Thoracic aorta (tissue), 2 donors: Measurements from ENCODE around the gene PRKD1. TPM values are rescaled to one million over a fixed set of nuclear protein-coding genes. Genes with fewer than 3 reads are reported as not detected.

Source experiments
- ATAC-seq: fragments of 150-250 bp; one replicate; pipeline ENCODE4 v1.8.0; 2017; ENCODE audit warnings: low read depth; ENCODE audit not compliant: insufficient number of reproducible peaks, low FRiP score
- DNase-seq: peaks from one replicate; pipeline ENCODE4 v3.0.0-alpha.2; 2020; ENCODE audit warnings: low spot score
- H3K27ac ChIP-seq, 2 donors: fragments of 200-600 bp; sonication (generic); 1 replicate in 1 of 2; 2 replicates in 1 of 2; pipeline ENCODE4 v1.5.1; 2016; ENCODE audit warnings: mild to moderate bottlenecking in 2 of 2, moderate library complexity in 2 of 2
- H3K27me3 ChIP-seq: fragments of 200-600 bp; sonication (generic); replicated peaks from 2 replicates; pipeline ENCODE4 v1.6.0; 2016; ENCODE audit warnings: mild to moderate bottlenecking; ENCODE audit not compliant: insufficient read depth
- H3K36me3 ChIP-seq: fragments of 200-600 bp; sonication (generic); one replicate; pipeline ENCODE4 v1.5.1; 2016
- H3K4me1 ChIP-seq, 2 donors: fragments of 200-600 bp; sonication (generic); 1 replicate in 1 of 2; 2 replicates in 1 of 2; pipeline versions ENCODE4 v1.5.1 to v1.6.0; 2016; ENCODE audit warnings: low read depth in 2 of 2, mild to moderate bottlenecking in 1 of 2; ENCODE audit not compliant: control insufficient read depth in 1 of 2
- H3K4me3 ChIP-seq: fragments of 200-600 bp; sonication (generic); 2 replicates; pipeline ENCODE4 v1.5.1; 2016; ENCODE audit warnings: mild to moderate bottlenecking
- H3K9me3 ChIP-seq: fragments of 200-600 bp; sonication (generic); 2 replicates; pipeline ENCODE4 v1.5.1; 2016
- total RNA-seq, 2 donors: library from RNA; depleted of rRNA; stranded (reverse); fragments of >200 nt; gene quantifications; one replicate each; pipeline versions ENCODE4 v1.1.0 to v1.2.3, GENCODE V29; 2016
- TF ChIP-seq, protein P1 (sequence below): fragments of 200-600 bp; sonication (generic); IDR thresholded peaks from one replicate; pipeline ENCODE4 v1.5.1; 2019; ENCODE audit warnings: antibody characterized with exemption

Gene PRKD1
- total RNA-seq, 2 donors from 2014 or later = 34.0 to 38.4 TPM

DNA sequence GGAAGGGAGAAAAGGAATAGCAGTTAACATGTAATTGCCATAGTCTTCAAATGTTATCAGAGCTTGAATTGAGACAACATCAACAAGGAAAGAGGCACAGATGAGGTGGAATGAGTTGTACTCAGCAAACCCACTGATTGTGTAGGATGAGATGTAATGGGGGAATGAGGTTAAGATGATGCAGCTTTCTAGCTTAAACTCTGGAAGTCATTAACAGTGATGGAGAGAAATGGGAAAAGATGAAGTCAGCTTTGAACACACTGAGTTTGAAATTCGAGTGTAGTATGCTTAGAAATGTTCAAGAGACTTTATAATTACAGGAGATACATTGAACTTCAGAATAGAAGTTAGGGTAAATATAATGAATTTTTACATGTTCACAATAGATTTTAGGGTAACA lies 106.9 kb downstream of the PRKD1 start:
- no peak for DNase-seq
- TF ChIP-seq, protein P1, sequence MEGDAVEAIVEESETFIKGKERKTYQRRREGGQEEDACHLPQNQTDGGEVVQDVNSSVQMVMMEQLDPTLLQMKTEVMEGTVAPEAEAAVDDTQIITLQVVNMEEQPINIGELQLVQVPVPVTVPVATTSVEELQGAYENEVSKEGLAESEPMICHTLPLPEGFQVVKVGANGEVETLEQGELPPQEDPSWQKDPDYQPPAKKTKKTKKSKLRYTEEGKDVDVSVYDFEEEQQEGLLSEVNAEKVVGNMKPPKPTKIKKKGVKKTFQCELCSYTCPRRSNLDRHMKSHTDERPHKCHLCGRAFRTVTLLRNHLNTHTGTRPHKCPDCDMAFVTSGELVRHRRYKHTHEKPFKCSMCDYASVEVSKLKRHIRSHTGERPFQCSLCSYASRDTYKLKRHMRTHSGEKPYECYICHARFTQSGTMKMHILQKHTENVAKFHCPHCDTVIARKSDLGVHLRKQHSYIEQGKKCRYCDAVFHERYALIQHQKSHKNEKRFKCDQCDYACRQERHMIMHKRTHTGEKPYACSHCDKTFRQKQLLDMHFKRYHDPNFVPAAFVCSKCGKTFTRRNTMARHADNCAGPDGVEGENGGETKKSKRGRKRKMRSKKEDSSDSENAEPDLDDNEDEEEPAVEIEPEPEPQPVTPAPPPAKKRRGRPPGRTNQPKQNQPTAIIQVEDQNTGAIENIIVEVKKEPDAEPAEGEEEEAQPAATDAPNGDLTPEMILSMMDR = no peak
- ATAC-seq = no peak
- H3K4me3 ChIP-seq = no peak overlapping the region
- H3K27me3 ChIP-seq = no peaks in the 10 kb centered on the region
- H3K4me1 ChIP-seq = peaks cover 10 to 35% of the 10 kb centered on the region in 2 donors
- H3K9me3 ChIP-seq = no peaks in the 10 kb centered on the region
- no peak overlapping the region for H3K27ac ChIP-seq
- no peaks in the 10 kb centered on the region for H3K36me3 ChIP-seq

DNA sequence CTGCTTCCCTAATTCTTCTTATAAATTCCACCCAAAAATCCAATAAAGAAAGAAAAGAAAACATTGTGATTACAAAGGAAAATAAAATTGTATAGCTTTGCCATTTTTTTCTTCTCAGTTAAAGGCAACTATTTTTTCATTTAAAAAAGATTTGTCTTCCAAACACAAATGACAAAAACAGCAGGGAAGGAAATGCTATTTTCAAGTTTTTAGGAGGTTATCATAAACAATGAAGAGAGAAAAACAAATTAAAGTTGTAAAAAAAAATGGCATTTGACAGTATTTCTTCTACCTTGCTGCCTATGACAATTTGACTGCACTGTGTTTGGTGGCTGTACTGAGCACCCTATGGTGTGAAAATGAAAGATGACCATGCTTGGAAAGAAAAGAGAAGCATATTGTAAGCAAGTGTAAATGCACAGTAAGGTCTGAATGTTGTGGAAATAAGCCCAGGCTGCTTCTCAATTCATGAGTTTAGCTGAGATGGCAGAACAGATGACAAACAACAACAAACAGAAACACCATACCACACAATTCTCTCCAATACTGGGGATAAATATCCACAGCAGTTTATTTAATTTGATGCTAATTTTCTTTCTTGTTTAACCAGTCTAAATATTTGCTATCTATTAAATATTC lies 109.8 kb downstream of the PRKD1 start:
- no peak overlapping the region for H3K4me3 ChIP-seq
- H3K4me1 ChIP-seq = peaks cover 0 to 30% of the 10 kb centered on the region in 2 donors
- H3K27ac ChIP-seq = no peak overlapping the region
- H3K9me3 ChIP-seq = no peaks in the 10 kb centered on the region
- TF ChIP-seq, protein P1 = no peak
- ATAC-seq = no peak
- no peak for DNase-seq
- H3K36me3 ChIP-seq = no peaks in the 10 kb centered on the region
- H3K27me3 ChIP-seq = no peaks in the 10 kb centered on the region

DNA sequence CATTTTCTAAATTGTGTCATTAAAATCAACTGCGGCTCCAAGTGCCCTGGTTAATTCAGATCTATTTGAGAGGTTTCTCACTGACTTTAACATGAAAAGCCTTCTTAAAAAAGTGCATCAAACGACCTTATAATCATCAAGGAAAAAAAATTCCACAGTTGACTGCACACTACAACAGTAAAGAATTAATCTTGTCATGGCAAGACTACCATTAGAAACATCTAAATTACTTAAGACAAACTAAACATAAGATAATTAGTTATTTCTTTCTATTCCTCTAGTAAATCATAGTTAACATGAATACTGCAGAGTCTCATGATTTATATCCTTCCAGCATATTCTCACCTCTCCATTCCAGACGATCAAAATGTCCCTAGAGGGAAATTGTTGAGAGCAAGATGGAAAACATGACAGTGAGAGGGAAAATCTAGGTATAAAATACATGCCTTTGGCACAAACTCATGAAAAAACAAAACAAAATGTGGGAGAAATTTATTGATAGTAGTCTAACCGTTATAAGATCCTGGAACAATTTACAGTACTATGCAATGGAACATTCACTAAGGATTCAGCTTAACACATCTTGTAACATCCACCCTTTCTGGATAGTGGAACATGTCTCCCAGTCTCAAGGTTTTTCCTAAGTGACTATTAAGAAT lies 112.5 kb downstream of the PRKD1 start:
- no peaks in the 10 kb centered on the region for H3K36me3 ChIP-seq
- no peak overlapping the region for H3K4me3 ChIP-seq
- peaks cover 3 to 16% of the 10 kb centered on the region in 2 donors for H3K4me1 ChIP-seq
- no peaks in the 10 kb centered on the region for H3K9me3 ChIP-seq
- H3K27ac ChIP-seq = no peak overlapping the region
- DNase-seq (no peak), ATAC-seq (no peak)
- no peaks in the 10 kb centered on the region for H3K27me3 ChIP-seq
- TF ChIP-seq, protein P1 = no peak

DNA sequence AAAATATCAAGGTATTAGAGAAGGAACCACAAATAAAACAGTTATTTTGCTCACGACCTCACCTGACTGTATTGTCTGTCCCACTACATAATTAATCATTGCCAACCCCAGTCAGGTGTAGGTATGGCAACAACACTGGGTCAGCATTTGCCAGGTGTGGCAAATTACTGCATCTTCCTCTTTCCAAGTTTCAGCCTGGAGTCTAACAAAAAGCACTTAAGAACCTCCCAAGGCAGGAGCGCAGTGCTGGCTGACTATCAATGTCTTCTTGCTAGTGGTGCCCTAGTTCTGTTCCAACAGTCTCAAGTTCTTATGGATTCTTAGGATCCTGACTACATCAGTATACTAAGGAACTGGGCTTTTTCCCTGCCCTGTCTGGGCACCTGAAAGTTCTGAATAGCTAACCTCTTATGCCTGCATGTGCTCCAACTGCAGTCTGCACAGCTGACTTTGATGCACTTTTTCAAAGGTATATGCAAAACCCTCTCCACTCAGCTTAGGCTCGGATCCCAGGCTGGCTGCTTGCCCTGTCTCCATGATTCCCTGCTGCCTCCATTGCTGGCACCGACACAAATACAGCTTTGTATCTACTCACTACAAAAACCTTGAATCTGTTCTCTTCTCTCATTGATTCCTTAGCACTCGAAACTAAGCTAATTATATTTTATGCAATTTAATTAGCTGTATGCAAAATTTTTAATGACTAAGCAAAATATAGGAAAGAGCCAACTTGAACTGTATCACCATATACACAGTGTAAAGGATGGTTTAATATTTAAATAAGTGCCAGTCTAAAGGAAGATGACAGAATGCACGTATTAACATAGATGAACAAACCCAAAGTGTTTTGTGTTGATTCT lies 113.3 kb downstream of the PRKD1 start:
- Histone ChIP-seq H3K27ac (no peak overlapping the region), H3K36me3 (no peaks in the 10 kb centered on the region), H3K4me3 (no peak overlapping the region), H3K27me3 (no peaks in the 10 kb centered on the region), H3K4me1 (peaks cover 3 to 24% of the 10 kb centered on the region in 2 donors), H3K9me3 (no peaks in the 10 kb centered on the region)
- ATAC-seq (no peak), DNase-seq (no peak)
- TF ChIP-seq, protein P1 = no peak

DNA sequence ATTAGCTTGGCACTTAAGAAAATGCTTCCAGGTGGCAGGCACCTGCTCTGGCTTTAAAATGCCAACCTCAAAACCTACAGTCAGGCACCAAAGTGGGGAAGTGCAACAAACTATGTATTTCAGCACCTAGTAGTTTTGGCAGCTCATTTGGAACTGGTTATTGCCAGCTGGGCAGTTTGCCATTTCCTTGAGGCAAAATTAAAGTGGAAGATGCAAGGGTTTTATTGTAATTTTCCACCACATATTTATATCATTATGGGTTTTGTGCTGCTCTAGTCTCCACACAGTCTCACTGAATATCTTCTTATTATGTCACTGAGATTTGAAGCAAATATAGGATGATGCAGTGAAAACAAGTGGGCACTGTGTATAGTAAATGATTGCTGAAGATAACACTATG lies 117.0 kb downstream of the PRKD1 start:
- DNase-seq = no peak
- no peak overlapping the region for H3K4me3 ChIP-seq
- no peaks in the 10 kb centered on the region for H3K9me3 ChIP-seq
- H3K27me3 ChIP-seq = no peaks in the 10 kb centered on the region
- H3K27ac ChIP-seq = no peak overlapping the region
- TF ChIP-seq, protein P1 = no peak
- no peak for ATAC-seq
- H3K4me1 ChIP-seq = peaks cover 7 to 34% of the 10 kb centered on the region in 2 donors
- H3K36me3 ChIP-seq = no peaks in the 10 kb centered on the region
